Progenitor cell of endocrine pancreas (in vitro differentiated cells): Measurements from ENCODE around the gene CITED1. TPM values are rescaled to one million over a fixed set of nuclear protein-coding genes. Genes with fewer than 3 reads are reported as not detected.

ENCODE experiments used
- DNase-seq: peaks from one replicate; pipeline ENCODE4 v3.0.0; 2021; ENCODE audit warnings: low spot score; ENCODE audit not compliant: unreplicated experiment
- H3K27ac Mint-ChIP-seq: 2 replicates; pipeline ENCODE4 v1.8.0; 2021; ENCODE audit warnings: mild to moderate bottlenecking, moderate library complexity, mixed read lengths
- H3K27me3 Mint-ChIP-seq: 2 replicates; pipeline ENCODE4 v1.8.0; 2021; ENCODE audit warnings: mixed read lengths
- H3K36me3 Mint-ChIP-seq: 2 replicates; pipeline ENCODE4 v1.8.0; 2022; ENCODE audit warnings: mixed read lengths; ENCODE audit not compliant: insufficient read depth
- H3K4me1 Mint-ChIP-seq: 2 replicates; pipeline ENCODE4 v1.8.0; 2021; ENCODE audit warnings: low read depth, mixed read lengths
- H3K4me3 Mint-ChIP-seq: 2 replicates; pipeline ENCODE4 v1.8.0; 2021; ENCODE audit warnings: low read depth, mild to moderate bottlenecking, moderate library complexity, mixed read lengths
- H3K9me3 Mint-ChIP-seq: 2 replicates; pipeline ENCODE4 v1.8.0; 2021; ENCODE audit warnings: low read depth, mixed read lengths
- total RNA-seq: library from RNA; stranded (reverse); gene quantifications from 2 replicates; pipeline ENCODE4 v1.2.1, GENCODE V29; 2021
- TF ChIP-seq, protein P1 (sequence below): fragments of 200-600 bp; sonication (generic); IDR thresholded peaks from one replicate; pipeline ENCODE4 v1.5.0; 2021; ENCODE audit warnings: antibody characterized with exemption, mild to moderate bottlenecking; ENCODE audit not compliant: unreplicated experiment

The CITED1 gene
- total RNA-seq, 1 donor from 2014 or later = 2.0 TPM

DNA sequence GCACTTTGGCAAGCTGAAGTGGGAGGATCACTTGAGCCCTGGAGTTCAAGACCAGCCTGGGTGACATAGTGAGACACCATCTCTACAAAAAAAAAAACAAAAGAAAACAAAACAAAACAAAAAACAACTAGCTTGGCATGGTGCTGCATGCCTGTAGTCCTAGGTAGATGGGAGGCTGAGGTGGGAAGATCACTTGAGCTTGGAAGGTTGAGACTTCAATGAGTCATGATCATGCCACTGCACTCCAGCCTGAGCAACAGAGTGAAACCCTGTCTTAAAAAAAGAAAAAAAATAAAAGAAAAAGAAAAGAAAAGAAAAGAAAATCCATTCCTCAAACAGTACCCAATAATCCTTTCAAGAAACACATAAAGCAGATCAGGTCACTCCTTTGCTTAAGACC is 52.0 kb downstream of the CITED1 start:
- Mint-ChIP-seq H3K27me3 (peaks cover 27% of the 10 kb centered on the region), H3K27ac (no peak overlapping the region), H3K4me3 (no peak overlapping the region), H3K9me3 (peaks cover 18% of the 10 kb centered on the region), H3K4me1 (peaks cover 2% of the 10 kb centered on the region), H3K36me3 (peaks cover 4% of the 10 kb centered on the region)
- TF ChIP-seq, protein P1, sequence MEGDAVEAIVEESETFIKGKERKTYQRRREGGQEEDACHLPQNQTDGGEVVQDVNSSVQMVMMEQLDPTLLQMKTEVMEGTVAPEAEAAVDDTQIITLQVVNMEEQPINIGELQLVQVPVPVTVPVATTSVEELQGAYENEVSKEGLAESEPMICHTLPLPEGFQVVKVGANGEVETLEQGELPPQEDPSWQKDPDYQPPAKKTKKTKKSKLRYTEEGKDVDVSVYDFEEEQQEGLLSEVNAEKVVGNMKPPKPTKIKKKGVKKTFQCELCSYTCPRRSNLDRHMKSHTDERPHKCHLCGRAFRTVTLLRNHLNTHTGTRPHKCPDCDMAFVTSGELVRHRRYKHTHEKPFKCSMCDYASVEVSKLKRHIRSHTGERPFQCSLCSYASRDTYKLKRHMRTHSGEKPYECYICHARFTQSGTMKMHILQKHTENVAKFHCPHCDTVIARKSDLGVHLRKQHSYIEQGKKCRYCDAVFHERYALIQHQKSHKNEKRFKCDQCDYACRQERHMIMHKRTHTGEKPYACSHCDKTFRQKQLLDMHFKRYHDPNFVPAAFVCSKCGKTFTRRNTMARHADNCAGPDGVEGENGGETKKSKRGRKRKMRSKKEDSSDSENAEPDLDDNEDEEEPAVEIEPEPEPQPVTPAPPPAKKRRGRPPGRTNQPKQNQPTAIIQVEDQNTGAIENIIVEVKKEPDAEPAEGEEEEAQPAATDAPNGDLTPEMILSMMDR = no peak
- DNase-seq = no peak

Other genes with a start within 250 kb of the CITED1 start
- 19.4 and 21.1 TPM in 2 replicates for gene RTL5, start 174.0 kb downstream of the CITED1 start, total RNA-seq
- 19.0 and 22.5 TPM in 2 replicates for gene PIN4, start 124.2 kb downstream of the CITED1 start, total RNA-seq
- 4.8 and 5.6 TPM in 2 replicates for gene ERCC6L, start 66.9 kb downstream of the CITED1 start, total RNA-seq
- gene RPS4X, start 28.7 kb downstream of the CITED1 start, total RNA-seq = 1,645 and 1,663 TPM in 2 replicates